Neuronal stem cell (in vitro differentiated cells): ENCODE results near the gene EIF3A.
"Not testable (repeated sequence)": the region's sequence is repeated elsewhere in the genome, so short reads cannot be mapped to it uniquely, and the experiment has no call there.

Experiments
- DNase-seq: peaks from one replicate; pipeline ENCODE4 v3.0.0-alpha.2; 2013; ENCODE audit warnings: low spot score
- H2AFZ ChIP-seq: one replicate; pipeline ENCODE4 v1.6.1; 2013; ENCODE audit warnings: mild to moderate bottlenecking, low read length, inconsistent platforms
- H2AK5ac ChIP-seq: 2 replicates; pipeline ENCODE4 v1.6.1; 2013; ENCODE audit warnings: low read depth, mild to moderate bottlenecking, inconsistent platforms, low read length, moderate library complexity, mixed read lengths
- H2BK120ac ChIP-seq: 2 replicates; pipeline ENCODE4 v1.6.1; 2013; ENCODE audit warnings: low read depth, mild to moderate bottlenecking, inconsistent platforms, low read length, moderate library complexity, mixed read lengths
- H2BK12ac ChIP-seq: one replicate; pipeline ENCODE4 v1.6.1; 2013; ENCODE audit warnings: low read length, inconsistent platforms
- H2BK15ac ChIP-seq: 2 replicates; pipeline ENCODE4 v1.6.1; 2013; ENCODE audit warnings: mild to moderate bottlenecking, low read length, inconsistent platforms, mixed read lengths
- H2BK5ac ChIP-seq: one replicate; pipeline ENCODE4 v1.6.1; 2013; ENCODE audit warnings: inconsistent platforms, mild to moderate bottlenecking, low read length, moderate library complexity
- H3K14ac ChIP-seq: one replicate; pipeline ENCODE4 v1.6.1; 2013; ENCODE audit warnings: low read length, inconsistent platforms
- H3K18ac ChIP-seq: 2 replicates; pipeline ENCODE4 v1.6.1; 2013; ENCODE audit warnings: low read length, inconsistent platforms
- H3K23ac ChIP-seq: 2 replicates; pipeline ENCODE4 v1.6.1; 2013; ENCODE audit warnings: low read depth, mild to moderate bottlenecking, mixed read lengths, low read length, inconsistent platforms; ENCODE audit not compliant: poor library complexity
- H3K27ac ChIP-seq: replicated peaks from 3 replicates; pipeline ENCODE4 v1.5.1; 2013; ENCODE audit warnings: low read length, inconsistent platforms
- H3K27me3 ChIP-seq, 3 experiments: 2 replicates each; pipeline ENCODE4 v1.6.1; 2013; ENCODE audit warnings: low read length in 3 of 3, mild to moderate bottlenecking in 2 of 3, inconsistent platforms in 1 of 3, low read depth in 1 of 3, mixed read lengths in 1 of 3, moderate library complexity in 1 of 3; ENCODE audit not compliant: control insufficient read depth in 3 of 3, insufficient read depth in 3 of 3
- H3K36me3 ChIP-seq, 2 donors: replicated peaks in 1 of 2; 2 replicates each; pipeline ENCODE4 v1.6.1; 2013; ENCODE audit warnings: low read length in 2 of 2; ENCODE audit not compliant: control insufficient read depth in 2 of 2, insufficient read depth in 2 of 2
- H3K4ac ChIP-seq: 2 replicates; pipeline ENCODE4 v1.6.1; 2013; ENCODE audit warnings: inconsistent platforms, mild to moderate bottlenecking, low read length, moderate library complexity
- H3K4me1 ChIP-seq, 2 donors: 1 replicate in 1 of 2; 2 replicates in 1 of 2; pipeline ENCODE4 v1.6.1; 2013; ENCODE audit warnings: low read length in 2 of 2, low read depth in 1 of 2; ENCODE audit not compliant: control insufficient read depth in 2 of 2, insufficient read depth in 1 of 2
- H3K4me2 ChIP-seq: one replicate; pipeline ENCODE4 v1.6.1; 2013; ENCODE audit warnings: mild to moderate bottlenecking, low read length, inconsistent platforms; ENCODE audit not compliant: insufficient read depth, poor library complexity, severe bottlenecking
- H3K4me3 ChIP-seq, 2 donors: 2 replicates each; pipeline ENCODE4 v1.5.1; 2013; ENCODE audit warnings: low read length in 2 of 2, mild to moderate bottlenecking in 2 of 2, inconsistent platforms in 1 of 2, moderate library complexity in 1 of 2
- H3K79me1 ChIP-seq: one replicate; pipeline ENCODE4 v1.6.1; 2013; ENCODE audit warnings: low read depth, mild to moderate bottlenecking, inconsistent platforms, low read length, moderate library complexity
- H3K9ac ChIP-seq: one replicate; pipeline ENCODE4 v1.6.1; 2013; ENCODE audit warnings: mild to moderate bottlenecking, low read depth, low read length, inconsistent platforms; ENCODE audit not compliant: poor library complexity
- H3K9me3 ChIP-seq, 2 donors: replicated peaks in 1 of 2; 2 replicates each; pipeline versions ENCODE3 to v1.6.1; 2013; ENCODE audit warnings: low read length in 2 of 2, mild to moderate bottlenecking in 2 of 2, inconsistent platforms in 1 of 2, low read depth in 1 of 2, mixed read lengths in 1 of 2, moderate library complexity in 1 of 2; ENCODE audit not compliant: control insufficient read depth in 2 of 2, insufficient read depth in 1 of 2
- H4K8ac ChIP-seq: one replicate; pipeline ENCODE4 v1.6.1; 2013; ENCODE audit warnings: low read depth, mild to moderate bottlenecking, inconsistent platforms, low read length, moderate library complexity
- H4K91ac ChIP-seq: one replicate; pipeline ENCODE4 v1.6.1; 2013; ENCODE audit warnings: low read length, low read depth, mild to moderate bottlenecking, inconsistent platforms; ENCODE audit not compliant: poor library complexity
- WGBS, 2 donors: extraction: QIAGEN DNeasy Blood & Tissue Kit; methylation state at CpG; one replicate each; pipeline ENCODE4 v1.1.7; 2013; ENCODE audit warnings: missing lambda C conversion rate in 2 of 2, mixed read lengths in 1 of 2; ENCODE audit not compliant: insufficient read length in 2 of 2, insufficient replicate concordance in 1 of 2; ENCODE audit errors: extremely low coverage in 2 of 2; 5-methylcytosine and 5-hydroxymethylcytosine counted together

EIF3A gene

GRCh38 chr10:119028900-119029612 lies 51.6 kb downstream of the EIF3A start:
- Histone ChIP-seq H3K9me3 (no peaks in the 10 kb centered on the region), H2BK5ac (peak overlapping the region; percentile 82), H3K4me2 (peak overlapping the region; percentile 89), H3K4me3 (peak overlapping the region; percentile 54 to 67), H3K27ac (peak overlapping the region; percentile 8), H3K27me3 (peaks cover 0 to 29% (median 2%) of the 10 kb centered on the region in 3 experiments), H3K9ac (peak overlapping the region; percentile 60), H3K14ac (peak overlapping the region; percentile 56), H3K4ac (no peak overlapping the region), H3K23ac (no peak overlapping the region), H2BK120ac (peak overlapping the region; percentile 47), H2AK5ac (no peak overlapping the region), H3K4me1 (peaks cover 4 to 5% of the 10 kb centered on the region in 2 donors), H4K8ac (peak overlapping the region; percentile 17), H4K91ac (no peak overlapping the region), H3K79me1 (peaks cover 2% of the 10 kb centered on the region), H3K18ac (peak overlapping the region; percentile 89), H2BK12ac (peak overlapping the region; percentile 10), H2BK15ac (no peak overlapping the region), H3K36me3 (peaks cover 6 to 27% of the 10 kb centered on the region in 2 donors), H2AFZ (peak overlapping the region; percentile 86)
- WGBS, 2 donors, result no CpG with 5 or more reads among the region's 68 CpGs
- peak; percentile 91 for DNase-seq

DNA sequence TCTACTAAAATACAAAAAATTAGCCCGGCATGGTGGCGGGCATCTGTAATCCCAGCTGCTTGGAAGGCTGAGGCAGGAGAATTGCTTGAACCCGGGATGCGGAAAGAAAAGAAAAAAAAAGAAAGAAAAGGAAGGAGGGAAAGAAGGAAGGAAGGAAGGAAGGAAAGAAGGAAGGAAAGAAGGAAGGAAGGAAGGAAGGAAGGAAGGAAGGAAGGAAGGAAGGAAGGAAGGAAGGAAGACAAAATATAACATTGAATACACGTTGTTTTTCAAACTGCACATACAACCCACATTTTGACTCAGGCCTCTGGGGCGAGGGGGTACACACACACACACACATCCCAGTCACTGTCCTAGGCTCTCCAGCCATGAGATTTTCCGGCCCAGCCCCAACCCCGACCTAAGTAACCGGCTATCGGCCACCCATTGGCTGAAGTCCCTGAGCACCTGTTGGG lies 52.1 kb downstream of the EIF3A start:
- Histone ChIP-seq H3K4me2 (peak overlapping the region; percentile 89), H3K9ac (peak overlapping the region; percentile 60), H3K18ac (peak overlapping the region; percentile 89), H2AFZ (peak overlapping the region; percentile 86), H2BK5ac (peak overlapping the region; percentile 82), H2BK120ac (peak overlapping the region; percentile 47), H3K4me3 (peak overlapping the region; percentile 54 to 67), H3K27me3 (peaks cover 0 to 34% (median 2%) of the 10 kb centered on the region in 3 experiments), H3K36me3 (peaks cover 3 to 21% of the 10 kb centered on the region in 2 donors)
- not testable (repeated sequence) for H2BK12ac ChIP-seq, H3K79me1 ChIP-seq, H3K14ac ChIP-seq, H4K91ac ChIP-seq, H3K4me1 ChIP-seq, H2AK5ac ChIP-seq, H4K8ac ChIP-seq, H3K23ac ChIP-seq, H3K9me3 ChIP-seq, H3K27ac ChIP-seq, H3K4ac ChIP-seq, DNase-seq, H2BK15ac ChIP-seq
- no CpG with 5 or more reads among the region's 10 CpGs for WGBS, 2 donors

GRCh38 chr10:119026301-119027110 lies 54.1 kb downstream of the EIF3A start:
- WGBS, 2 donors, result no CpG with 5 or more reads among the region's 18 CpGs
- Histone ChIP-seq H2AK5ac (no peak overlapping the region), H3K4ac (no peak overlapping the region), H2BK5ac (no peak overlapping the region), H3K4me1 (peaks cover 7 to 11% of the 10 kb centered on the region in 2 donors), H4K91ac (no peak overlapping the region), H3K79me1 (peaks cover 2% of the 10 kb centered on the region), H3K4me3 (no peak overlapping the region), H3K23ac (no peak overlapping the region), H3K14ac (no peak overlapping the region), H2BK120ac (no peak overlapping the region), H2BK12ac (no peak overlapping the region), H3K4me2 (no peak overlapping the region), H2BK15ac (peak overlapping the region; percentile 37), H3K9ac (no peak overlapping the region), H3K27me3 (peaks cover 0 to 44% (median 2%) of the 10 kb centered on the region in 3 experiments), H3K27ac (no peak overlapping the region), H3K9me3 (no peaks in the 10 kb centered on the region), H2AFZ (no peak overlapping the region), H4K8ac (no peak overlapping the region), H3K36me3 (peaks cover 0 to 2% of the 10 kb centered on the region in 2 donors), H3K18ac (no peak overlapping the region)
- no peak for DNase-seq

DNA sequence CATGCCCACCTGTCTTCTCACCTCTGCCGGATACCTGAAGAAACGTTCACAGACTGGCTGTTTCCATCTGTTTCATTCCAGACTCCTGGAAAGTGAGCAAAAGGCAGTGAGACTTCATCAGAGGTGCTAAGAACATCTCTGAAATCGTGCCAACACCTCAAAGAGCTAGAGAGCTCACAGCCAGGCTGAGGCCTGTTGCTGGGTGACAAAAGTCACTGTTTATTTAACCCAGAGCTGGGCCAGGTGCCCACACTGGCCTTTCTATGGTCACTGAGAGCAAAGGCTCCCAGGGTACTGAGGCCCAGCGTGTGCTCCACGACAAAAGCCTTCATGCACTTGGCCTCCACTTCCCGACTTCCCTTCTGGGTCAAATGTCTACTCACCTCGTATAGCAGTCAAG lies 54.8 kb downstream of the EIF3A start:
- H3K4me3 ChIP-seq, result no peak overlapping the region
- H4K91ac ChIP-seq, result no peak overlapping the region
- peaks cover 2% of the 10 kb centered on the region for H3K79me1 ChIP-seq
- WGBS, 2 donors, result no CpG with 5 or more reads among the region's 7 CpGs
- H3K4me1 ChIP-seq, result peaks cover 5 to 11% of the 10 kb centered on the region in 2 donors
- H3K14ac ChIP-seq, result peak overlapping the region; percentile 41
- H3K18ac ChIP-seq, result no peak overlapping the region
- H3K9ac ChIP-seq, result no peak overlapping the region
- no peak overlapping the region for H3K23ac ChIP-seq
- H3K36me3 ChIP-seq, result no peaks in the 10 kb centered on the region
- H2AK5ac ChIP-seq, result no peak overlapping the region
- H2AFZ ChIP-seq, result no peak overlapping the region
- H3K4ac ChIP-seq, result no peak overlapping the region
- H4K8ac ChIP-seq, result no peak overlapping the region
- no peak overlapping the region for H2BK120ac ChIP-seq
- no peak overlapping the region for H2BK12ac ChIP-seq
- H3K27ac ChIP-seq, result no peak overlapping the region
- H3K4me2 ChIP-seq, result no peak overlapping the region
- H2BK15ac ChIP-seq, result no peak overlapping the region
- H2BK5ac ChIP-seq, result no peak overlapping the region
- peaks cover 0 to 48% (median 2%) of the 10 kb centered on the region in 3 experiments for H3K27me3 ChIP-seq
- no peaks in the 10 kb centered on the region for H3K9me3 ChIP-seq
- DNase-seq, result no peak
